Measurements from ENCODE around the gene BMAL1. TPM values are rescaled to one million over a fixed set of nuclear protein-coding genes. Genes with fewer than 3 reads are reported as not detected.
"Not testable (repeated sequence)": the region's sequence is repeated elsewhere in the genome, so short reads cannot be mapped to it uniquely, and the experiment has no call there.

BMAL1 gene
- total RNA-seq, 1 experiment from 2014 or later: 12.9 TPM

GRCh38 chr11:13375798-13376197 lies 98.2 kb downstream of the BMAL1 start:
- no peak for DNase-seq (ENCODE audit: low read depth)

GRCh38 chr11:13376402-13376801 lies 98.8 kb downstream of the BMAL1 start:
- no peak for DNase-seq (ENCODE audit: low read depth)

GRCh38 chr11:13376838-13377237 lies 99.2 kb downstream of the BMAL1 start:
- no peak for DNase-seq (ENCODE audit: low read depth)

GRCh38 chr11:13378316-13378715 lies 100.7 kb downstream of the BMAL1 start:
- DNase-seq (ENCODE audit: low read depth): no peak

GRCh38 chr11:13380731-13381130 lies 103.1 kb downstream of the BMAL1 start:
- DNase-seq (ENCODE audit: low read depth): no peak

- no peak for DNase-seq (ENCODE audit: low read depth)
These were observed 105.2 kb downstream of the BMAL1 start for GRCh38 chr11:13382751-13383150.

GRCh38 chr11:13384908-13385640 lies 107.5 kb downstream of the BMAL1 start:
- DNase-seq (ENCODE audit: low read depth): peak; percentile 60

- DNase-seq (ENCODE audit: low read depth): no peak
These were observed 109.0 kb downstream of the BMAL1 start for GRCh38 chr11:13386567-13386966.

GRCh38 chr11:13388741-13389140 lies 111.2 kb downstream of the BMAL1 start:
- DNase-seq (ENCODE audit: low read depth): no peak

GRCh38 chr11:13391217-13391616 lies 113.6 kb downstream of the BMAL1 start:
- no peak for DNase-seq (ENCODE audit: low read depth)

GRCh38 chr11:13398335-13398734 lies 120.7 kb downstream of the BMAL1 start:
- DNase-seq (ENCODE audit: low read depth): not testable (repeated sequence)

GRCh38 chr11:13405220-13405619 lies 127.6 kb downstream of the BMAL1 start:
- no peak for DNase-seq (ENCODE audit: low read depth)

- DNase-seq (ENCODE audit: low read depth): no peak
These were observed 137.6 kb downstream of the BMAL1 start for GRCh38 chr11:13415201-13415600.

- DNase-seq (ENCODE audit: low read depth): no peak
These were observed 144.0 kb downstream of the BMAL1 start for GRCh38 chr11:13421561-13421960.

GRCh38 chr11:13423372-13423771 lies 145.8 kb downstream of the BMAL1 start:
- no peak for DNase-seq (ENCODE audit: low read depth)

GRCh38 chr11:13427440-13427839 lies 149.8 kb downstream of the BMAL1 start:
- DNase-seq (ENCODE audit: low read depth): no peak

GRCh38 chr11:13429288-13429687 lies 151.7 kb downstream of the BMAL1 start:
- DNase-seq (ENCODE audit: low read depth): no peak

GRCh38 chr11:13429836-13430235 lies 152.2 kb downstream of the BMAL1 start:
- peak; percentile 13 for DNase-seq (ENCODE audit: low read depth)

- DNase-seq (ENCODE audit: low read depth): no peak
These were observed 155.8 kb downstream of the BMAL1 start for GRCh38 chr11:13433437-13433836.

- DNase-seq (ENCODE audit: low read depth): no peak
These were observed 156.9 kb downstream of the BMAL1 start for GRCh38 chr11:13434247-13435205.

- DNase-seq (ENCODE audit: low read depth): not testable (repeated sequence)
These were observed 159.2 kb downstream of the BMAL1 start for GRCh38 chr11:13436836-13437235.
